Omental fat pad (tissue), 4 donors: ENCODE results near the gene GP2. TPM values are rescaled to one million over a fixed set of nuclear protein-coding genes. Genes with fewer than 3 reads are reported as not detected.

Source experiments
- ATAC-seq: fragments of 150-250 bp; one replicate; pipeline ENCODE4 v1.9.1; 2016; ENCODE audit warnings: mild to moderate bottlenecking, moderate library complexity; ENCODE audit not compliant: low FRiP score
- DNase-seq: peaks from one replicate; pipeline ENCODE4 v3.0.0-alpha.2; 2019; ENCODE audit warnings: low spot score
- total RNA-seq, 4 donors: library from RNA; depleted of rRNA; stranded (reverse); fragments of >200 nt; gene quantifications; one replicate each; pipeline ENCODE4 v1.1.0, GENCODE V29; 2016
- TF ChIP-seq, protein P1 (sequence below), 3 donors: fragments of 450-650 bp; IDR thresholded peaks; one replicate each; pipeline ENCODE4 v1.5.1; 2016 to 2017; ENCODE audit warnings: antibody characterized with exemption in 3 of 3, mild to moderate bottlenecking in 3 of 3, moderate library complexity in 2 of 3

Gene GP2
- total RNA-seq = 1 to 10 TPM in 1 of 4 donors, under 1 TPM in 2, not detected in 1; 0.31 to 1.4 (median 0.32) TPM

DNA sequence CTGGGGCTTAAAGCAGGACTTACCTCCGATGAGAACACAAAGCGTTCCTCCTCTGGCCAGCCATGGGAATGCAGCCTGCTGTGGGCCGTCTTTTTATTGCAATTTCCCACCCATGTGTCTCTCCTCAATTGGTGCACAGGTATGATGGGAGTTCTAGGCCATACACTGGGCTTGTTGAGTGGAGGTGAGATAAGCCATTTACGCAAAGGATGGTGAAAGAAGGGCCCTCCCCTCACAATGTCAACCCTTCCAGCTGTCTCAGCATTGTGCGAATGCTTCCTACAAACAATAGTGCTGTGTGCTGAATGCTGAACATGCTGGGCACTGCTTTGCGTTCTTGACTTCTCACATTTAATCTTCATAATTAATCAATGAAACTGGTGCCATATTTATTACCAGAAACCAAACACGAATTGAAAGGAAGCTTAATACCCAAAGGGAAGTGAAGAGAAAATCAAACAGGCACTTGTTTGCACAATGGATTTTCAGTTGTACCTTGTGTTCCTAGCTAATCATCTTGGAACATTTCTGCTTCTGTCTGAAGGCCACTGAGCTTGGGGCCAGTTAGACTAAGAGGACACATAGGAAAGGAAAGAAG, at the start of gene GP2:
Gene GP2, minus strand, starts transcription at position 70 of the 598 bp plus-strand sequence. CDS start 1,082 bp downstream, outside the sequence.
- TF ChIP-seq, protein P1, sequence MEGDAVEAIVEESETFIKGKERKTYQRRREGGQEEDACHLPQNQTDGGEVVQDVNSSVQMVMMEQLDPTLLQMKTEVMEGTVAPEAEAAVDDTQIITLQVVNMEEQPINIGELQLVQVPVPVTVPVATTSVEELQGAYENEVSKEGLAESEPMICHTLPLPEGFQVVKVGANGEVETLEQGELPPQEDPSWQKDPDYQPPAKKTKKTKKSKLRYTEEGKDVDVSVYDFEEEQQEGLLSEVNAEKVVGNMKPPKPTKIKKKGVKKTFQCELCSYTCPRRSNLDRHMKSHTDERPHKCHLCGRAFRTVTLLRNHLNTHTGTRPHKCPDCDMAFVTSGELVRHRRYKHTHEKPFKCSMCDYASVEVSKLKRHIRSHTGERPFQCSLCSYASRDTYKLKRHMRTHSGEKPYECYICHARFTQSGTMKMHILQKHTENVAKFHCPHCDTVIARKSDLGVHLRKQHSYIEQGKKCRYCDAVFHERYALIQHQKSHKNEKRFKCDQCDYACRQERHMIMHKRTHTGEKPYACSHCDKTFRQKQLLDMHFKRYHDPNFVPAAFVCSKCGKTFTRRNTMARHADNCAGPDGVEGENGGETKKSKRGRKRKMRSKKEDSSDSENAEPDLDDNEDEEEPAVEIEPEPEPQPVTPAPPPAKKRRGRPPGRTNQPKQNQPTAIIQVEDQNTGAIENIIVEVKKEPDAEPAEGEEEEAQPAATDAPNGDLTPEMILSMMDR (IDR thresholded peaks at IDR 0.05) = no peak
- DNase-seq (no peak), ATAC-seq (no peak)

DNA sequence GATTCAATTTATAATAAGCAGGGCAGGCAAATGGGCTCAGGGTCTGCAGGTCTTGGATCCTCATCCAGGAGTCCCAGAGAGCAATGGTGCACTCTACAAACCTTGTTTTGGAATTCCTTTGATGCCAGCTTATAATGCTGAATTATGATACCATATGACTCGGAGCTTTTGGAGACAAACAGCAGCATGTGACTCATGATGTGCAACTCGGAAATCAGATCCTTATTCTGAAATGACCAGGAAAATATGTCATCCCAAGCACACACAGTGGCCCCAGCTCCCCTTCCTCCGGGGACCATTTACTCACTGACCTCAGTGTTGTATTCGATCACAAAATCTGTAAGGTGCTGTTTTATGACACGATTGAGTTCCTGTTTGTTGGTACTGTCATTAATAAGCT, 45.4 kb upstream of the GP2 start:
- TF ChIP-seq, protein P1 (IDR thresholded peaks at IDR 0.05) = no peak
- no peak for ATAC-seq

DNA sequence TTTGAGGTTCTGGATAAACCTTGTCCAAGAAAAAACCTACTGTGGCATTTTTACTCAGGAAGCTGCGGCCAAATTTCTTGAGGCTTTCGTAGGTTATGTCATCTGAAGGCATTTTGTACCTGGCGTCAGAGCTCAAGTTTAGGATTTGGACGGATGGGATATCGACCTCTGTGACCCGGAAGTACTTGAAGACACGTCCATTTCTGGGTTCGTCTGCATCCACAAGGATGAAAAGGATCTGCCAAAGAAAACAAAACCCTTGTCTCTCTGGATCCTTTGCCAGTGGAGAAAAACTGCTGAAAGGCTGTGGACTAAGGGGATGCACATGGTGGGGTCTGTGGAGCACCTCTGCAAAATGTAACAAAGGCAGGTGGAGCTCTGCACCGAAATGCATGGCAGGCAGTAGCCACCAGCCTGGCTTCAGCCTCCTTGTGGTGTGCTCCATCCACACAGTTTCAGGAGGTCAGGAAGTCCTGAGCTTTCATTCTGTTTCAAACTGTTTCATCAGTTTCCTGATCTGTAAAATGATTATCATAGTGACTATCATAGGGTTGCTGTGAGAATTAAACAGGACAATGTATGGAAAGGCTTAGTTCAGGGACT, 42.2 kb upstream of the GP2 start:
- TF ChIP-seq, protein P1 (IDR thresholded peaks at IDR 0.05) = no peak
- ATAC-seq (no peak), DNase-seq (no peak)

More for the DNA sequence above, 45.4 kb upstream of the GP2 start:
- DNase-seq = no peak

DNA sequence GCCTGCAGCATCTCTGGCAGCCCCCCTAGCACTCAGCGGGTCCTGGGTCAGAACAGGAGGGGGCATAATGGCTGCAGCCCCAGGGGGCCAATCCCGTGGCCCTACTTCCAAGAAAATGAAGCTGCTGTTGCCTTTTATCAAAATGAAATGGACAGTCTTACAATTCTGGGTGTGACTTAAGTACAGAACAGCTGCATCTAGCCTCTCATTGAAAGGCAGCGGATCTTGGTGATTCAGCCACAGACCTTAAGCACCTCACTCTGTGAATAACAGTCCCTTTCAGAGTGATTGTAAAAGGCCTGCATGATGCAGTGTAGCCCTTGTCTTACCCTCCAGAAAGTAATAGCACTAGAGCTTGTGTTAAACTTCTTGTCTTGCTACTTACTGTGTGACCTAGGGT, 36.7 kb upstream of the GP2 start:
- TF ChIP-seq, protein P1 (IDR thresholded peaks at IDR 0.05) = no peak
- ATAC-seq (no peak), DNase-seq (no peak)

DNA sequence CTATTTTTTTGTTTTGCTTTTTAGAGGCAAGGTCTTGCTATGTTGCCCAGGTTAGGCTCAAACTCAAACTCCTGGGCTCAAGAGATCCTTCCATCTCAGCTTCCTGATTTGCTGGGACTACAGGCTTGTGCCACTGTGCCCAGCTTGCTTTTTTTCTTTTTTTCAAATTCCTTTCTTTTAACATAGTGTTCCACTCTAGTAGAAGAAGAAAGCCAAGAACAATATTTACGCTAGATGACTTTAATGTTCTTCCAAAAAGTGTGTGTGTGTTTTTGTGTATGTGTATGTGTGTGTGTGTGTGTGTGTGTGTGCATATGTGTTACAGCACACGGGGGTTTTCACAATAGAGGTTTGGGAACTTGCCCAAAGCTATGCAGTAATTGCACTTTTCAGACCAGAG, 35.9 kb upstream of the GP2 start:
- DNase-seq (no peak), ATAC-seq (no peak)
- TF ChIP-seq, protein P1 (IDR thresholded peaks at IDR 0.05) = no peak

DNA sequence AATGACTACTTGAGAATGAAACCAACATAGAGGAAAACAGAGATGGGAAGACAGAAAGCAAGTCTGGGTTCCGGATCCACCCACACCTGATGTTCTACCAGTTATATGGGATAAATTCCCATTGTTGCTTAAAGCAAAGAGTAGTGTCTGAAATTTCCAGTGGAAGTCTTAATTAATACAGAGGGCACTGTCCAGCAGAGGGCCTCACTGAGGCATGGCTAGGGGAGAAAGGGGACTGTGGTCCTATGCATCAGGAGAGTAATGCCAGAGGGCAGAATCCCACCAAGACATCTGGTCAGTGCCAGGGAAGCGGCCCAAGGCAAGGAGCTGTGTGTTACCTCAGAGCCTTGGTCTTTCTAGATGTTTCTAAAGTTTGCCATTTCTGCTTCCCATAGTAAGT, 32.7 kb upstream of the GP2 start:
- TF ChIP-seq, protein P1 (IDR thresholded peaks at IDR 0.05) = no peak
- DNase-seq (no peak), ATAC-seq (no peak)
